Calu3 (cell line): ENCODE results near the gene GATC. TPM values are rescaled to one million over a fixed set of nuclear protein-coding genes. Genes with fewer than 3 reads are reported as not detected.

Experiments used
- BruUV-seq: library from RNA; stranded (reverse); fragments of 400-500 nt; replicated peaks from 2 replicates; lab custom pipeline; 2021; lab: Mats Ljungman, UMichigan
- CTCF ChIA-PET: fragments of 300-600 bp; sonication (Branson Sonifier 250); formaldehyde crosslinking; loops from one replicate; lab custom pipeline; 2022; ENCODE audit warnings: antibody characterized with exemption; lab: Charles Lee
- DNase-seq: peaks from one replicate; pipeline ENCODE4 v3.0.0; 2022
- H3K27ac Mint-ChIP-seq: one replicate; pipeline ENCODE4 v1.8.0; 2022; ENCODE audit warnings: mixed read lengths; ENCODE audit not compliant: unreplicated experiment
- H3K27me3 Mint-ChIP-seq: one replicate; pipeline ENCODE4 v1.8.0; 2022; ENCODE audit warnings: mixed read lengths; ENCODE audit not compliant: unreplicated experiment
- H3K36me3 Mint-ChIP-seq: one replicate; pipeline ENCODE4 v1.8.0; 2022; ENCODE audit warnings: mild to moderate bottlenecking, moderate library complexity, mixed read lengths; ENCODE audit not compliant: insufficient read depth, unreplicated experiment
- H3K4me1 Mint-ChIP-seq: one replicate; pipeline ENCODE4 v1.8.0; 2022; ENCODE audit warnings: mild to moderate bottlenecking, low read depth, mixed read lengths; ENCODE audit not compliant: unreplicated experiment
- H3K4me3 Mint-ChIP-seq: one replicate; pipeline ENCODE4 v1.8.0; 2022; ENCODE audit warnings: mild to moderate bottlenecking, low read depth, moderate library complexity, mixed read lengths; ENCODE audit not compliant: unreplicated experiment
- H3K9me3 Mint-ChIP-seq: one replicate; pipeline ENCODE4 v1.8.0; 2022; ENCODE audit warnings: low read depth, mixed read lengths; ENCODE audit not compliant: unreplicated experiment
- intact Hi-C: fragments of 100-400 bp; cut with micrococcal nuclease; formaldehyde crosslinking; loops from one replicate; pipeline ENCODE4 v1.10.0; 2022; ENCODE audit not compliant: unreplicated experiment
- total RNA-seq: library from RNA; stranded (reverse); gene quantifications from 2 replicates; pipeline ENCODE4 v1.2.3, GENCODE V29; 2022
- TF ChIP-seq, protein P1 (sequence below): fragments of 200-600 bp; IDR thresholded peaks from one replicate; pipeline ENCODE4 v1.8.0; 2022; ENCODE audit warnings: antibody characterized with exemption; ENCODE audit not compliant: unreplicated experiment

The GATC gene
- total RNA-seq, 1 experiment from 2014 or later: 29.7 TPM

DNA sequence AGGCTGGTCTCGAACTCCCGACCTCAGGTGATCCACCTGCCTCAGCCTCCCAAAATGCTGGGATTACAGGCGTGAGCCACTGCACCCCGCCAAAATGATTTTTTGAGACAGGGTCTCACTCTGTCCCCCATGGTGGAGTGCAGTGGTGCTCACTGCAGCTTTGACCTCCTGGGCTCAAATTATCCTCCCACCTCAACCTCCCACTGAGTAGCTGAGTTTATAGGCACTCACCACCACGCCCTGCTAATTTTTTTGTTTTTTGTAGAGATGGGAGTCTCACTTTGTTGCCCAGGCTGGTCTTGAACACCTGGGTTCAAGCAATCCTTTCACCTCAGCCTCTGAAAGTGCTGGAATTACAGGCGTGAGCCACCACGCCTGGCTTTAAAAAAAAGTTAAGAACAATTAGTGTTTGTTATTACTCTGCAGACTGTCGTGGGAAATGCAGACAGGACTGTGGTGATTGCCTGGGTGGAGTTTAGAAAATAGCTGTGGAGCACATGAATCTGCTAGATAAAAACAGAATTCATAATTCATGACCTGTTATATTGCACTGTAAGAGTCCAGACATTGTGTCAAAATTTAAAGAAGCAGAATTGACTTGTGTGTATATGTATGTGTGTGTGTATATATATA, 17.5 kb upstream of the GATC start:
- no peak for DNase-seq
- peaks cover 14% of the 10 kb centered on the region for H3K27me3 Mint-ChIP-seq
- peaks cover 9% of the 10 kb centered on the region for H3K4me1 Mint-ChIP-seq
- no peaks in the 10 kb centered on the region for H3K9me3 Mint-ChIP-seq
- no TSS peak for BruUV-seq
- H3K36me3 Mint-ChIP-seq: no peaks in the 10 kb centered on the region
- CTCF ChIA-PET: interaction anchor here (0.6 to 0.9 kb wide), 4 partner anchors 9 to 126 kb away, joined by 3 to 5 read pairs (median 3); partner anchors contain the start of genes COX6A1 and SIRT4
- TF ChIP-seq, protein P1, sequence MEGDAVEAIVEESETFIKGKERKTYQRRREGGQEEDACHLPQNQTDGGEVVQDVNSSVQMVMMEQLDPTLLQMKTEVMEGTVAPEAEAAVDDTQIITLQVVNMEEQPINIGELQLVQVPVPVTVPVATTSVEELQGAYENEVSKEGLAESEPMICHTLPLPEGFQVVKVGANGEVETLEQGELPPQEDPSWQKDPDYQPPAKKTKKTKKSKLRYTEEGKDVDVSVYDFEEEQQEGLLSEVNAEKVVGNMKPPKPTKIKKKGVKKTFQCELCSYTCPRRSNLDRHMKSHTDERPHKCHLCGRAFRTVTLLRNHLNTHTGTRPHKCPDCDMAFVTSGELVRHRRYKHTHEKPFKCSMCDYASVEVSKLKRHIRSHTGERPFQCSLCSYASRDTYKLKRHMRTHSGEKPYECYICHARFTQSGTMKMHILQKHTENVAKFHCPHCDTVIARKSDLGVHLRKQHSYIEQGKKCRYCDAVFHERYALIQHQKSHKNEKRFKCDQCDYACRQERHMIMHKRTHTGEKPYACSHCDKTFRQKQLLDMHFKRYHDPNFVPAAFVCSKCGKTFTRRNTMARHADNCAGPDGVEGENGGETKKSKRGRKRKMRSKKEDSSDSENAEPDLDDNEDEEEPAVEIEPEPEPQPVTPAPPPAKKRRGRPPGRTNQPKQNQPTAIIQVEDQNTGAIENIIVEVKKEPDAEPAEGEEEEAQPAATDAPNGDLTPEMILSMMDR: no peak
- intact Hi-C loops: no loop called here
- no peak overlapping the region for H3K27ac Mint-ChIP-seq
- no peak overlapping the region for H3K4me3 Mint-ChIP-seq

GRCh38 chr12:120429368-120429767, 16.9 kb upstream of the GATC start:
- Mint-ChIP-seq H3K9me3 (no peaks in the 10 kb centered on the region), H3K4me1 (peaks cover 9% of the 10 kb centered on the region), H3K36me3 (no peaks in the 10 kb centered on the region), H3K27me3 (peaks cover 14% of the 10 kb centered on the region), H3K27ac (no peak overlapping the region), H3K4me3 (no peak overlapping the region)
- no TSS peak for BruUV-seq
- TF ChIP-seq, protein P1: no peak
- no peak for DNase-seq
- CTCF ChIA-PET: interaction anchor here (0.6 to 1.3 kb wide), 9 partner anchors 8 to 770 kb away, joined by 3 to 6 read pairs (median 3); partner anchors contain the start of genes COX6A1 and SIRT4
- intact Hi-C loops: no loop called here

- intact Hi-C loops: loop anchor here (10.0 kb wide), 1 partner anchor 198 kb away; no protein-coding TSS in a partner anchor
- BruUV-seq: no TSS peak
- no peak for DNase-seq
- Mint-ChIP-seq H3K4me3 (no peak overlapping the region), H3K4me1 (peaks cover 9% of the 10 kb centered on the region), H3K27me3 (peaks cover 14% of the 10 kb centered on the region), H3K36me3 (peaks cover 8% of the 10 kb centered on the region), H3K27ac (no peak overlapping the region), H3K9me3 (no peaks in the 10 kb centered on the region)
- TF ChIP-seq, protein P1: no peak
- CTCF ChIA-PET: interaction anchor here (0.7 kb wide), 2 partner anchors 19 to 105 kb away, joined by 3 to 6 read pairs; partner anchors contain the start of gene PLA2G1B
Measured at GRCh38 chr12:120432772-120433525, 13.3 kb upstream of the GATC start.

DNA sequence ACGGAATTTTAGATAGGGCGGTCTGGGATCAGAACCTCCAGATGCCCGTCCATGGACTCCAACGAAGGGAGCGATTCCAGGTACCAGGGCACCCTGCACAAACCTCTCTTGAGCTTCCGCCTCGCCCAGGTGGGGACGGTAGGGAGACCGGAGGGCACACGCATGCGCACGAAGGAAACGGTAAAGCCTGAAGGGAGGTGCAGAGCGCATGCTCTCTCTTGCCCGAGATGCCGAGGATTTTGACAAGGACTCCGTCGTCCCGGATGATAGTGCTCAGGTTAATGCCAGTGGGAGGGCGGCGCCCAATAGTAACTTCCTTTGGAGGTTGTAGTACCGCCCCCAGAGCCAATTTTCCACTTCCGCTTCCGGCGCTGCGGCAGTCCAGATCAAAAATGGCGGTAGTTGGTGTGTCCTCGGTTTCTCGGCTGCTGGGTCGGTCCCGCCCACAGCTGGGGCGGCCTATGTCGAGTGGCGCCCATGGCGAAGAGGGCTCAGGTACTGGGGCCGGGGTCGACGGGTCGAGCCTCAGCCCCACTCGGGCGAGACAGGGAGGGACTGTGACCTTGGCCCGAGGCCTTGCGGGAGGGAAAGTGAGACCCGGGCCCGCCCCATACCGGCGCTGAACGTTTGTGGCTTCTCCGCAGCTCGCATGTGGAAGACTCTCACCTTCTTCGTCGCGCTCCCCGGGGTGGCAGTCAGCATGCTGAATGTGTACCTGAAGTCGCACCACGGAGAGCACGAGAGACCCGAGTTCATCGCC, 8.3 kb upstream of the GATC start, which contains the start of gene COX6A1:
COX6A1 (plus strand) TSS at position 379 of the 760 bp plus-strand sequence; CDS start at position 393, 14 bp downstream.
- TF ChIP-seq, protein P1: no peak
- H3K9me3 Mint-ChIP-seq: no peaks in the 10 kb centered on the region
- H3K4me1 Mint-ChIP-seq: no peaks in the 10 kb centered on the region
- peak within 1 kb of the TSS; percentile 46 for H3K27ac Mint-ChIP-seq
- no TSS peak for BruUV-seq
- peaks cover 47% of the 10 kb centered on the region for H3K36me3 Mint-ChIP-seq
- H3K27me3 Mint-ChIP-seq: no peaks in the 10 kb centered on the region
- DNase-seq: peak; percentile 98
- CTCF ChIA-PET: interaction anchor here (0.7 to 2.2 kb wide), 9 partner anchors 9 to 124 kb away, joined by 3 to 11 read pairs (median 3); partner anchors contain the start of gene SRSF9
- intact Hi-C loops: loop anchor here (10.0 kb wide), 1 partner anchor 203 kb away; no protein-coding TSS in a partner anchor
- peak within 1 kb of the TSS; percentile 82 for H3K4me3 Mint-ChIP-seq
